HepG2 (cell line): Measurements from ENCODE around the gene PRSS22. TPM values are rescaled to one million over a fixed set of nuclear protein-coding genes. Genes with fewer than 3 reads are reported as not detected.
A peak's percentile ranks its signal among the peaks of the same experiment; 100 is the strongest.

Experiments used
- ATAC-seq: fragments of 200-7000 bp; cut with Tn5 transposase; 3 replicates; pipeline ENCODE4 v1.9.1; 2020; ENCODE audit warnings: mild to moderate bottlenecking, moderate library complexity
- BruUV-seq: library from RNA; stranded (reverse); fragments of 400-500 nt; replicated peaks from 2 replicates; lab custom pipeline; 2021; lab: Mats Ljungman, UMichigan
- CTCF ChIA-PET: fragments of 300-600 bp; formaldehyde crosslinking; extraction: SDS; loops from one replicate; lab custom pipeline; 2021; ENCODE audit warnings: low total read pairs, inconsistent platforms, low intra/inter-chr PET ratio; lab: Yijun Ruan, JAX
- POLR2A ChIA-PET: fragments of 350-600 bp; sonication (Branson Sonifier 250); formaldehyde crosslinking; loops from one replicate; lab custom pipeline; 2020; ENCODE audit warnings: antibody characterized with exemption, inconsistent platforms; lab: Yijun Ruan, JAX
- DNase-seq: peaks from one replicate; pipeline ENCODE4 v3.0.0-alpha.2; 2015; ENCODE audit warnings: low spot score
- FAIRE-seq: peaks from 3 replicates; lab custom pipeline; 2011; peaks lifted over from hg19 to GRCh38; lab: Jason Lieb, UNC
- H2AFZ ChIP-seq: one replicate; pipeline ENCODE4 v1.6.1; 2011; ENCODE audit warnings: low read length, inconsistent platforms
- H3K27ac ChIP-seq: fragments of 300-600 bp; 3 replicates; pipeline ENCODE4 v1.8.0; 2011; ENCODE audit warnings: mixed run types, mild to moderate bottlenecking, mixed read lengths, low read length, inconsistent platforms; ENCODE audit not compliant: insufficient read depth; ENCODE audit errors: extremely low read length
- H3K27me3 ChIP-seq, 2 experiments: fragments of 200-600 bp in 1 of 2; 2 replicates in 1 of 2; 3 replicates in 1 of 2; pipeline versions ENCODE4 v1.6.0 to v1.8.0; 2011; ENCODE audit warnings: low read length in 2 of 2, mild to moderate bottlenecking in 2 of 2, moderate library complexity in 2 of 2, inconsistent platforms in 1 of 2; ENCODE audit not compliant: insufficient read depth in 2 of 2, control insufficient read depth in 1 of 2
- H3K36me3 ChIP-seq, 2 experiments: fragments of 200-600 bp in 1 of 2; replicated peaks in 1 of 2; 2 replicates in 1 of 2; 3 replicates in 1 of 2; pipeline versions ENCODE4 v1.5.1 to v1.8.0; 2011; ENCODE audit warnings: low read length in 2 of 2, inconsistent platforms in 1 of 2; ENCODE audit not compliant: insufficient read depth in 2 of 2, control insufficient read depth in 1 of 2
- H3K4me1 ChIP-seq: 2 replicates; pipeline ENCODE4 v1.5.1; 2012; ENCODE audit warnings: low read length, inconsistent platforms; ENCODE audit not compliant: insufficient read depth
- H3K4me2 ChIP-seq: 2 replicates; pipeline ENCODE4 v1.6.0; 2011; ENCODE audit warnings: low read depth, low read length, inconsistent platforms
- H3K4me3 ChIP-seq, 3 experiments: fragments of 200-600 bp in 1 of 3; sonication (generic), shearing (Covaris generic) in 1 of 3; replicated peaks in 1 of 3; 2 replicates each; pipeline ENCODE4 v1.5.1; 2011 to 2016; ENCODE audit warnings: low read length in 3 of 3, inconsistent platforms in 2 of 3, low read depth in 2 of 3, mild to moderate bottlenecking in 2 of 3, control low read depth in 1 of 3, mixed read lengths in 1 of 3; ENCODE audit not compliant: insufficient read depth in 1 of 3
- H3K79me2 ChIP-seq: one replicate; pipeline ENCODE4 v1.6.1; 2011; ENCODE audit warnings: low read length, inconsistent platforms; ENCODE audit not compliant: insufficient read depth
- H3K9ac ChIP-seq: 2 replicates; pipeline ENCODE4 v1.6.0; 2011; ENCODE audit warnings: mild to moderate bottlenecking, low read depth, low read length, inconsistent platforms; ENCODE audit not compliant: insufficient read depth
- H3K9me3 ChIP-seq: 2 replicates; pipeline ENCODE4 v1.5.1; 2012; ENCODE audit warnings: mild to moderate bottlenecking, low read length
- H4K20me1 ChIP-seq: 2 replicates; pipeline ENCODE4 v1.6.0; 2011; ENCODE audit warnings: inconsistent platforms, mild to moderate bottlenecking, low read length, moderate library complexity; ENCODE audit not compliant: insufficient read depth
- AGO2 ChIP-seq: fragments of 200-400 bp; formaldehyde crosslinking; optimal IDR thresholded peaks from 2 replicates; pipeline ENCODE3; 2017; ENCODE audit warnings: mild to moderate bottlenecking, low read depth, low read length, moderate library complexity
- CHD4 ChIP-seq: fragments of 200-600 bp; sonication (generic); IDR thresholded peaks from 2 replicates; pipeline ENCODE4 v1.7.0; 2017; ENCODE audit warnings: mild to moderate bottlenecking, low read length, borderline replicate concordance
- SMAD3 ChIP-seq: sonication (generic); formaldehyde crosslinking; IDR thresholded peaks from 2 replicates; pipeline ENCODE4 v1.4.0; 2020; ENCODE audit warnings: missing genetic modification reagents
- ZNF784 ChIP-seq: sonication (generic); formaldehyde crosslinking; IDR thresholded peaks from 2 replicates; pipeline ENCODE4 v1.5.1; 2020; ENCODE audit warnings: missing genetic modification reagents, mild to moderate bottlenecking, borderline replicate concordance
- ZNF788 ChIP-seq: sonication (generic); formaldehyde crosslinking; IDR thresholded peaks from 2 replicates; pipeline ENCODE4 v1.5.0; 2020; ENCODE audit warnings: mild to moderate bottlenecking, missing genetic modification reagents, borderline replicate concordance
- WGBS: methylation state at CpG from one replicate; pipeline ENCODE4 v1.1.6; 2017; ENCODE audit warnings: low lambda C conversion rate; 5-methylcytosine and 5-hydroxymethylcytosine counted together
- in situ Hi-C: cut with HindIII; loops from 2 replicates; pipeline ENCODE4 v1.10.0; 2017; ENCODE audit warnings: low pct_unique_long_range_greater_than_20kb; ENCODE audit not compliant: extremely low pct_ligation_motif_present
- intact Hi-C: fragments of 100-400 bp; cut with micrococcal nuclease; formaldehyde crosslinking; loops from one replicate; pipeline ENCODE4 v1.10.0; 2022; ENCODE audit not compliant: unreplicated experiment
- polyA plus RNA-seq, 8 experiments: library from polyadenylated mRNA; depleted of rRNA in 3 of 8; stranded (reverse) in 7 of 8; unstranded in 1 of 8; fragments of >200 nt; fragmentation: Illumina TruSeq in 4 of 8; extraction: Trizol in 4 of 8; gene quantifications; 2 replicates each; pipeline versions ENCODE4 v1.2.1 to v1.2.3, GENCODE V29; 2011 to 2016; ENCODE audit warnings: low read depth in 4 of 8, missing spikeins in 1 of 8, mixed read lengths in 1 of 8; ENCODE audit not compliant: insufficient read depth in 1 of 8
- total RNA-seq, 5 experiments: library from RNA; depleted of rRNA; stranded (reverse); fragments of >200 nt; fragmentation: Illumina TruSeq; extraction: Trizol; gene quantifications; 2 replicates each; pipeline ENCODE4 v1.2.3, GENCODE V29; 2016; ENCODE audit warnings: low read depth in 1 of 5

The PRSS22 gene
- total and polyA plus RNA-seq, 2 of the 13 experiments (the other 11 are each of a cell fraction or from before 2014, with no cell fraction given), result 0.24 to 0.32 TPM

- no peak for TF ChIP-seq ZNF784 (CRISPR knock-in tag)
- TF ChIP-seq, all 625 proteins: peak for 0
Measured at GRCh38 chr16:2897110-2897509, 39.1 kb upstream of the PRSS22 start (continued).

- no peak overlapping the region for H3K9ac ChIP-seq
- BruUV-seq, result no TSS peak
- no peaks in the 10 kb centered on the region for H3K9me3 ChIP-seq
- in situ Hi-C loops (no loop called here), intact Hi-C loops (no loop called here)
- no peak overlapping the region for H3K27ac ChIP-seq
- H3K4me1 ChIP-seq, result peaks cover 46% of the 10 kb centered on the region
- FAIRE-seq, result no peak
- H3K79me2 ChIP-seq, result no peaks in the 10 kb centered on the region
- no peak overlapping the region for H3K4me2 ChIP-seq
- 100% methylated on average over 4 of the region's 19 CpGs for WGBS
- TF ChIP-seq AGO2, result peak; percentile 23
- no peak for TF ChIP-seq CHD4
- no peak for TF ChIP-seq ZNF788 (CRISPR knock-in tag)
- TF ChIP-seq SMAD3 (CRISPR knock-in tag), result no peak
- H3K36me3 ChIP-seq, result peaks cover 2 to 4% of the 10 kb centered on the region in 2 experiments; a peak in 2 of 5 replicates
- H3K4me3 ChIP-seq, result no peak overlapping the region
- ChIA-PET CTCF (no interaction called here), POLR2A (interaction anchor here (1.5 to 3.2 kb wide), 2 partner anchors 9 to 13 kb away, joined by 5 to 15 read pairs; partner anchors contain the start of gene FLYWCH2)
- H3K27me3 ChIP-seq, result no peaks in the 10 kb centered on the region
- no peaks in the 10 kb centered on the region; the same call in 1 of the 2 replicates for H4K20me1 ChIP-seq
- no peak for ATAC-seq
- H2AFZ ChIP-seq, result no peak overlapping the region
- DNase-seq, result no peak
Measured at GRCh38 chr16:2896480-2897010, 38.6 kb upstream of the PRSS22 start.
